Measurements from ENCODE around the gene PEAK3.
A peak's percentile ranks its signal among the peaks of the same experiment; 100 is the strongest.

The PEAK3 gene

GRCh38 chr19:2236314-2237050 is 45.5 kb downstream of the PEAK3 start, which contains the start of the genes PLEKHJ1 and SF3A2:
Gene PLEKHJ1 (minus strand): TSS chr19:2236329. CDS start chr19:2236248, 81 bp downstream.
Gene SF3A2 (plus strand): TSS chr19:2236824. CDS start chr19:2243419, 6,595 bp downstream.
- peak; percentile 96 to 100 (median 99) for DNase-seq

GRCh38 chr19:2236064-2236313 is 46.0 kb downstream of the PEAK3 start:
- DNase-seq = no peak

- no peak for DNase-seq
Measured at GRCh38 chr19:2235381-2236063, 46.5 kb downstream of the PEAK3 start.

GRCh38 chr19:2234996-2235380 is 47.0 kb downstream of the PEAK3 start:
- DNase-seq = no peak

- DNase-seq = no peak
Measured at GRCh38 chr19:2233601-2234280, 48.2 kb downstream of the PEAK3 start.

GRCh38 chr19:2232286-2233151 is 49.5 kb downstream of the PEAK3 start:
- DNase-seq = no peak

- DNase-seq = no peak
Measured at GRCh38 chr19:2231621-2232221, 50.3 kb downstream of the PEAK3 start.

GRCh38 chr19:2230807-2231533 is 51.0 kb downstream of the PEAK3 start:
- DNase-seq = no peak

GRCh38 chr19:2230033-2230531 is 51.9 kb downstream of the PEAK3 start:
- DNase-seq = no peak

GRCh38 chr19:2229103-2230032 is 52.6 kb downstream of the PEAK3 start:
- DNase-seq = no peak

- DNase-seq = no peak
Measured at GRCh38 chr19:2228157-2229030, 53.6 kb downstream of the PEAK3 start.

- DNase-seq = no peak
Measured at GRCh38 chr19:2227415-2228156, 54.4 kb downstream of the PEAK3 start.

GRCh38 chr19:2226840-2227360 is 55.1 kb downstream of the PEAK3 start:
- DNase-seq = no peak

- no peak for DNase-seq
Measured at GRCh38 chr19:2226051-2226839, 55.7 kb downstream of the PEAK3 start.

- DNase-seq = no peak
Measured at GRCh38 chr19:2225415-2226050, 56.4 kb downstream of the PEAK3 start.

GRCh38 chr19:2224754-2225349 is 57.1 kb downstream of the PEAK3 start:
- no peak for DNase-seq

Data from stimulated activated naive CD4-positive, alpha-beta T cell (primary cell).